Measurements from ENCODE around the gene SNX8.

The SNX8 gene

DNA sequence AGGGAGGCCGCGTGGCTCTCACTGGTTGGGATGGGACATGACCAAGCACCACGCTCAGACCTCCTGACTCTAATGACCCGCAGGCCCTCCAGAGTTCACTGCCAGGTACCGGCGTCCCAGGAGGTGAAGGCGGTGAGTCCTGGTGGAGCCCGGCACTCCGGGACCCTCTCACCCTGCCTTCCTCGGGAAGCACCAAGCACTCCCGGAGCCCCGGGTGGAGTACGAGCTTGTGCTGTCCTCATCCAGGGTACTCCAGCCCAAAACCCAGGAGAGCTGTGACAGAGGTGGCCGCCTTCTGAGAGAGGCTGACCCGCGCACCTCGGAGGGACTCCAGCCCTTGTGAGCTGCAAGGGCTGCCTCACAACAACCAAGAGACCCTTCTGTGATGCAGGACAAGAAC lies 90.9 kb downstream of the SNX8 start:
- no peak for DNase-seq (ENCODE audit: low read depth)
- TF ChIP-seq, protein P1, sequence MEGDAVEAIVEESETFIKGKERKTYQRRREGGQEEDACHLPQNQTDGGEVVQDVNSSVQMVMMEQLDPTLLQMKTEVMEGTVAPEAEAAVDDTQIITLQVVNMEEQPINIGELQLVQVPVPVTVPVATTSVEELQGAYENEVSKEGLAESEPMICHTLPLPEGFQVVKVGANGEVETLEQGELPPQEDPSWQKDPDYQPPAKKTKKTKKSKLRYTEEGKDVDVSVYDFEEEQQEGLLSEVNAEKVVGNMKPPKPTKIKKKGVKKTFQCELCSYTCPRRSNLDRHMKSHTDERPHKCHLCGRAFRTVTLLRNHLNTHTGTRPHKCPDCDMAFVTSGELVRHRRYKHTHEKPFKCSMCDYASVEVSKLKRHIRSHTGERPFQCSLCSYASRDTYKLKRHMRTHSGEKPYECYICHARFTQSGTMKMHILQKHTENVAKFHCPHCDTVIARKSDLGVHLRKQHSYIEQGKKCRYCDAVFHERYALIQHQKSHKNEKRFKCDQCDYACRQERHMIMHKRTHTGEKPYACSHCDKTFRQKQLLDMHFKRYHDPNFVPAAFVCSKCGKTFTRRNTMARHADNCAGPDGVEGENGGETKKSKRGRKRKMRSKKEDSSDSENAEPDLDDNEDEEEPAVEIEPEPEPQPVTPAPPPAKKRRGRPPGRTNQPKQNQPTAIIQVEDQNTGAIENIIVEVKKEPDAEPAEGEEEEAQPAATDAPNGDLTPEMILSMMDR (IDR thresholded peaks at IDR 0.05; ENCODE audit: insufficient read depth, low read depth, low read length, missing control alignments), result no peak
- H3K4me3 ChIP-seq (ENCODE audit: low read depth, low read length), result no peak overlapping the region

DNA sequence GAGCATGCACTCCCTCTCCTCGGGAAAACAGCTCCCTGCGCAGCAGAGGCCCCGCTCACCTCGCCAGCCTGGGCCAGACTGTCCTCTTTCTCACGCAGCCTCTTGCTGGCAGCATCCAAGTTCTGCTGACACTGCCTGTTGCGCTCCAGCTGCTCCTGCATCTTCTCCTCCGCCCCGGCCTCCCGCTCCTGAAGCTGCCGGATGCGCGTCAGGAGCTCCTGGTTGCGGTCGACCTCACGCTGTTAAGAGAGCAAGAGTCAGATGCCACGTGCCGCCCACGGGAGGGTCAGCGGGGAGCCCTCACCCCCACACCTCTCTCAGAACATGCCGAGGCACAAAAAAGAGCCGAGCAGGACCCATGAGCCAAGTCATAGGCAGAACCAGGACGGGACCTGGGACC lies 91.7 kb downstream of the SNX8 start:
- no peak for DNase-seq (ENCODE audit: low read depth)
- TF ChIP-seq, protein P1 (IDR thresholded peaks at IDR 0.05; ENCODE audit: insufficient read depth, low read depth, low read length, missing control alignments), result no peak
- H3K4me3 ChIP-seq (ENCODE audit: low read depth, low read length), result no peak overlapping the region

- no peak overlapping the region for H3K4me3 ChIP-seq (ENCODE audit: low read depth, low read length)
- TF ChIP-seq, protein P1 (IDR thresholded peaks at IDR 0.05; ENCODE audit: insufficient read depth, low read depth, low read length, missing control alignments), result no peak
- no peak for DNase-seq (ENCODE audit: low read depth)
These were observed 93.3 kb downstream of the SNX8 start for GRCh38 chr7:2220954-2221353.

DNA sequence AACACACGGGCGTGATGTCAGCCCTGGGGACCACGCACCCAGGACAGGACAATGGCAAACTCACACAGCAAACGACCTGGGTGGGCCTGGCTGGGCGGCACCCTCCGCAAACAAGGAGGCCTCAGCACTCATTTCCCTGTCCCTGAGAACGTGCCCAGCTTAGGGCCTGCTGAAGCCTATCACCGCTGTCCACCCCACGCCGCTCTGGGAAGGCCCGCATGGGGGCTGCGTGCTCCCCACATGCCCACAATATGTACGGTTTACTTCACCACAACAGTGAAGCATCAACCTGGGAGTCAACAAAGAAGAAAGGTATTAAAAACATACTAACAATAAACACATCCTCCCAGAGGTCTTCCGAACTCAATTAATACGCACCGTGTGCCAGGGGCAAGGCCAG lies 93.7 kb downstream of the SNX8 start:
- H3K4me3 ChIP-seq (ENCODE audit: low read depth, low read length), result no peak overlapping the region
- DNase-seq (ENCODE audit: low read depth), result no peak
- TF ChIP-seq, protein P1 (IDR thresholded peaks at IDR 0.05; ENCODE audit: insufficient read depth, low read depth, low read length, missing control alignments), result no peak

DNA sequence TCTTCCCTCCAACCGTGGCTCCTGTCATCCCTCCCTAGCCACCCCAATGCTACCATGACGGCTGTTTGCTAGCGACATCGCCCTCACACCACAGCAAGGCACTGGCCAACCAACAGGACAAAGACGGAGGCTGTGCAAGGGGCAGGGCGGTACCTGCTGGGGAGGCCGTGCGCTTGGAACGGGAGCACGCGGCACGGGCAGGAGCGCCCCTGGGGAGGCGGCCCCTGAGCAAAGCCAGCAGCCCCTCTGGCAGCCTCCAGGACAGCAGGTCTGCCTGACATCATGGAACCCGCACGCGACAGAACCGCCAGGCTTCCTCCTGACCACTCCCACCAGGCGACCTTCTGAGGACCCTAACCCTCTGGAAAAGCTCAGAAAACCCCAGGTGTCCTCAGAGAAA lies 94.2 kb downstream of the SNX8 start:
- no peak overlapping the region for H3K4me3 ChIP-seq (ENCODE audit: low read depth, low read length)
- no peak for DNase-seq (ENCODE audit: low read depth)
- TF ChIP-seq, protein P1 (IDR thresholded peaks at IDR 0.05; ENCODE audit: insufficient read depth, low read depth, low read length, missing control alignments), result no peak

GRCh38 chr7:2219606-2220005 lies 94.6 kb downstream of the SNX8 start:
- no peak overlapping the region for H3K4me3 ChIP-seq (ENCODE audit: low read depth, low read length)
- TF ChIP-seq, protein P1 (IDR thresholded peaks at IDR 0.05; ENCODE audit: insufficient read depth, low read depth, low read length, missing control alignments), result no peak
- DNase-seq (ENCODE audit: low read depth), result no peak

DNA sequence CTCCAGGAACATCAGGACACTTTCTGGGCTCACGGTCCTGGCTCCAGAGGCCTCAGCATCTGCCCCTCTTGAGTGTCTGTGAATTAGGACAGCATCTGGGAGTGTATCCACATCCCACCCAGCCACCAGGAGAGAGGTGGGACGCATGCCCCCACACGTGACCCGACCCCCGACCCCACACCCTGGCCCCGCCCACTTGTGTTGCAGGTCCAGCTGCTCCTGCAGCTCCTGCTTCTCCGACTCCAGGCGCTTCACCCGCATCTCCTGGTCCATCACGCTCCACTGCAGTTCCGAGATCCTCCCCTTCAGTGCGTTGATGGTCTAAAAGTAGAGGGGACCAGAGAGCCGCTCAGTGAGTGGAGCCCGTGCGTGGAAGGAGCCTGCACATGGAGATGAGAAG lies 95.1 kb downstream of the SNX8 start:
- TF ChIP-seq, protein P1 (IDR thresholded peaks at IDR 0.05; ENCODE audit: insufficient read depth, low read depth, low read length, missing control alignments), result no peak
- DNase-seq (ENCODE audit: low read depth), result no peak
- H3K4me3 ChIP-seq (ENCODE audit: low read depth, low read length), result no peak overlapping the region
